HG02885 (cell line): ENCODE data around the gene GORASP1.

Source experiments
- ATAC-seq: cut with Tn5 transposase; IDR thresholded peaks from one replicate; pipeline ENCODE4 v1.9.1; 2021; ENCODE audit warnings: mild to moderate bottlenecking; ENCODE audit not compliant: unreplicated experiment, poor library complexity

Gene GORASP1

GRCh38 chr3:39107388-39108199 lies at the start of gene GORASP1, which contains the start of gene TTC21A:
TSS of gene GORASP1 (minus strand) at chr3:39107627. CDS start at chr3:39107541, 86 bp downstream.
TSS of gene TTC21A (plus strand) at chr3:39107680. CDS start at chr3:39107838, 158 bp downstream.
- peak; percentile 73 for ATAC-seq

- no peak for ATAC-seq
Observed at GRCh38 chr3:39156421-39156820, 49.0 kb upstream of the GORASP1 start.

- ATAC-seq, result no peak
Observed at GRCh38 chr3:39154280-39155021, 47.0 kb upstream of the GORASP1 start.

- no peak for ATAC-seq
Observed at GRCh38 chr3:39153977-39154279, 46.5 kb upstream of the GORASP1 start.

GRCh38 chr3:39150803-39151631 lies 43.6 kb upstream of the GORASP1 start:
- no peak for ATAC-seq

- no peak for ATAC-seq
Observed at GRCh38 chr3:39150148-39150802, 42.8 kb upstream of the GORASP1 start.

- ATAC-seq, result no peak
Observed at GRCh38 chr3:39149498-39150147, 42.2 kb upstream of the GORASP1 start.

GRCh38 chr3:39149059-39149455 lies 41.6 kb upstream of the GORASP1 start:
- ATAC-seq, result no peak

- no peak for ATAC-seq
Observed at GRCh38 chr3:39148435-39149058, 41.1 kb upstream of the GORASP1 start.

- peak; percentile 28 for ATAC-seq
Observed at GRCh38 chr3:39147711-39148434, 40.4 kb upstream of the GORASP1 start.

GRCh38 chr3:39146611-39147591 lies 39.5 kb upstream of the GORASP1 start:
- ATAC-seq, result peak; percentile 16

- ATAC-seq, result no peak
Observed at GRCh38 chr3:39146083-39146501, 38.7 kb upstream of the GORASP1 start.

- ATAC-seq, result no peak
Observed at GRCh38 chr3:39144748-39145380, 37.4 kb upstream of the GORASP1 start.

GRCh38 chr3:39144095-39144747 lies 36.8 kb upstream of the GORASP1 start:
- no peak for ATAC-seq

GRCh38 chr3:39143051-39143885 lies 35.8 kb upstream of the GORASP1 start:
- ATAC-seq, result no peak

- ATAC-seq, result no peak
Observed at GRCh38 chr3:39142067-39142466, 34.6 kb upstream of the GORASP1 start.
